ENCODE measurements around the gene NXNL1.

NXNL1 gene

DNA sequence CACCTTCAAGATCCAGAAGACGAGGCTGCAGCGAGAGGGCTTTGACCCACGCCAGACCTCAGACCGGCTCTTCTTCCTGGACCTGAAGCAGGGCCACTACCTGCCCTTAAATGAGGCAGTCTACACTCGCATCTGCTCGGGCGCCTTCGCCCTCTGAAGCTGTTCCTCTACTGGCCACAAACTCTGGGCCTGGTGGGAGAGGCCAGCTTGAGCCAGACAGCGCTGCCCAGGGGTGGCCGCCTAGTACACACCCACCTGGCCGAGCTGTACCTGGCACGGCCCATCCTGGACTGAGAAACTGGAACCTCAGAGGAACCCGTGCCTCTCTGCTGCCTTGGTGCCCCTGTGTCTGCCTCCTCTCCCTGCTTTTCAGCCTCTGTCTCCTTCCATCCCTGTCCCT is 43.7 kb upstream of the NXNL1 start:
- Histone ChIP-seq H2AK5ac (ENCODE audit: low read depth, low read length) (peak overlapping the region; percentile 46), H3K79me1 (ENCODE audit: low read depth, low read length) (peaks cover 11% of the 10 kb centered on the region), H2BK120ac (ENCODE audit: low read depth, low read length) (no peak overlapping the region), H3K36me3 (replicated peaks in 1 of 2; ENCODE audit: control insufficient read depth in 2 of 2, insufficient read depth in 2 of 2, low read length in 2 of 2) (peaks cover 9 to 10% of the 10 kb centered on the region in 2 donors), H2BK15ac (ENCODE audit: low read length) (no peak overlapping the region), H4K8ac (ENCODE audit: low read depth, low read length) (no peak overlapping the region), H3K4me1 (ENCODE audit: control insufficient read depth in 2 of 2, insufficient read depth in 1 of 2, low read depth in 1 of 2, low read length in 2 of 2) (peaks cover 0 to 10% of the 10 kb centered on the region in 2 donors), H3K9me3 (replicated peaks in 1 of 2; ENCODE audit: control insufficient read depth in 2 of 2, insufficient read depth in 1 of 2, low read depth in 1 of 2, low read length in 2 of 2) (peaks cover 0 to 2% of the 10 kb centered on the region in 2 donors), H4K91ac (ENCODE audit: low read depth, low read length, poor library complexity) (no peak overlapping the region), H3K27me3 (ENCODE audit: control insufficient read depth in 3 of 3, insufficient read depth in 3 of 3, low read depth in 1 of 3, low read length in 3 of 3) (no peaks in the 10 kb centered on the region), H3K14ac (ENCODE audit: low read length) (no peak overlapping the region), H3K9ac (ENCODE audit: low read depth, low read length, poor library complexity) (no peak overlapping the region), H3K4me3 (ENCODE audit: low read length in 2 of 2) (no peak overlapping the region), H3K23ac (ENCODE audit: low read depth, low read length, poor library complexity) (no peak overlapping the region), H3K18ac (ENCODE audit: low read length) (no peak overlapping the region), H3K27ac (replicated peaks; ENCODE audit: low read length) (no peak overlapping the region), H3K4ac (ENCODE audit: low read length) (no peak overlapping the region), H2BK5ac (ENCODE audit: low read length) (no peak overlapping the region), H3K4me2 (ENCODE audit: insufficient read depth, low read length, poor library complexity, severe bottlenecking) (no peak overlapping the region), H2AFZ (ENCODE audit: low read length) (no peak overlapping the region), H2BK12ac (ENCODE audit: low read length) (no peak overlapping the region)
- DNase-seq (ENCODE audit: low spot score), result no peak
- no CpG with 5 or more reads among the region's 13 CpGs for WGBS, 2 donors (ENCODE audit: extremely low coverage in 2 of 2, insufficient read length in 2 of 2, insufficient replicate concordance in 1 of 2)

DNA sequence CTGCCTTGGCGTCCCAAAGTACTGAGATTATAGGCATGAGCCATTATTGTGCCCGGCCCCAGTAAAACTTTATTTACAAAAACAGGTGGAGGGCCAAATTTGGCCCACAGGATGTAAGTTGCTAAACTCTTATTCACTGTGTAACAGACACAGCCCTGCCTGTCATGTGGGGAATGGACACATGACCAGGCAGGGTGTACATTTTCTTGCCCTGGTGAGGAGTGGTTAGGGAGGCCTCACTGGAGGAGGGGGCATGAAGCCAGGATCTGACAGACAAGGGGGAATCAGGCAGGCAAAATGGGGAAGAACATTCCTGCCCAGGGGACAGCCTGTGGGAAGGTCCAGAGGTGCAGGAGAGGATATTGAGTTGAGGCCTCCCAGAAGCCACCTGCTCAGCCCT is 43.3 kb upstream of the NXNL1 start:
- Histone ChIP-seq H3K23ac (ENCODE audit: low read depth, low read length, poor library complexity) (no peak overlapping the region), H3K36me3 (replicated peaks in 1 of 2; ENCODE audit: control insufficient read depth in 2 of 2, insufficient read depth in 2 of 2, low read length in 2 of 2) (peaks cover 9 to 10% of the 10 kb centered on the region in 2 donors), H3K4me1 (ENCODE audit: control insufficient read depth in 2 of 2, insufficient read depth in 1 of 2, low read depth in 1 of 2, low read length in 2 of 2) (peaks cover 0 to 11% of the 10 kb centered on the region in 2 donors), H2AFZ (ENCODE audit: low read length) (no peak overlapping the region), H2AK5ac (ENCODE audit: low read depth, low read length) (no peak overlapping the region), H3K4me2 (ENCODE audit: insufficient read depth, low read length, poor library complexity, severe bottlenecking) (no peak overlapping the region), H3K9ac (ENCODE audit: low read depth, low read length, poor library complexity) (no peak overlapping the region), H2BK12ac (ENCODE audit: low read length) (no peak overlapping the region), H4K91ac (ENCODE audit: low read depth, low read length, poor library complexity) (no peak overlapping the region), H2BK5ac (ENCODE audit: low read length) (no peak overlapping the region), H4K8ac (ENCODE audit: low read depth, low read length) (no peak overlapping the region), H3K27me3 (ENCODE audit: control insufficient read depth in 3 of 3, insufficient read depth in 3 of 3, low read depth in 1 of 3, low read length in 3 of 3) (no peaks in the 10 kb centered on the region), H3K27ac (replicated peaks; ENCODE audit: low read length) (no peak overlapping the region), H3K4me3 (ENCODE audit: low read length in 2 of 2) (no peak overlapping the region), H2BK120ac (ENCODE audit: low read depth, low read length) (no peak overlapping the region), H2BK15ac (ENCODE audit: low read length) (no peak overlapping the region), H3K4ac (ENCODE audit: low read length) (no peak overlapping the region), H3K14ac (ENCODE audit: low read length) (no peak overlapping the region), H3K18ac (ENCODE audit: low read length) (peak overlapping the region; percentile 66), H3K79me1 (ENCODE audit: low read depth, low read length) (peaks cover 11% of the 10 kb centered on the region), H3K9me3 (replicated peaks in 1 of 2; ENCODE audit: control insufficient read depth in 2 of 2, insufficient read depth in 1 of 2, low read depth in 1 of 2, low read length in 2 of 2) (peaks cover 0 to 2% of the 10 kb centered on the region in 2 donors)
- DNase-seq (ENCODE audit: low spot score), result no peak
- no CpG with 5 or more reads among the region's 2 CpGs for WGBS, 2 donors (ENCODE audit: extremely low coverage in 2 of 2, insufficient read length in 2 of 2, insufficient replicate concordance in 1 of 2)

DNA sequence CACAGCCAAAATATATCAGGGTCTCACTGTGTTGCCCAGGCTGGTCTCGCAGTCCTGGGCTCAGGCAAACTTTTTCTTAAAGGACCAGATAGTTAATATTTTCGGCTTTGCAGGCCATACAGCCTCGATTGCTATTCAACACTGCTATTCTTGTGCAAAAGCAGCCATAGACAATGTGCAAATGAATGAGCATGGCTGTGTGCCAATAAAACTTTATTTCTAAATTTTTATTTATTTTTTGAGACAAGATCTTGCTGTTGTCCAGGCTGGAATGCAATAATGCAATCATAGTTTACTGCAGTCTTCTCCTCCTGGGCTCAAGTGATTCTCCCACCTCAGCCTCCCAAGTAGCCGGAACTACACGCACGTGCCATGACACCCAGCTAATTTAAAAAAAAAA is 42.5 kb upstream of the NXNL1 start:
- DNase-seq (ENCODE audit: low spot score), result no peak
- Histone ChIP-seq H3K9me3 (replicated peaks in 1 of 2; ENCODE audit: control insufficient read depth in 2 of 2, insufficient read depth in 1 of 2, low read depth in 1 of 2, low read length in 2 of 2) (peaks cover 0 to 2% of the 10 kb centered on the region in 2 donors), H3K27ac (replicated peaks; ENCODE audit: low read length) (no peak overlapping the region), H3K4ac (ENCODE audit: low read length) (no peak overlapping the region), H3K4me1 (ENCODE audit: control insufficient read depth in 2 of 2, insufficient read depth in 1 of 2, low read depth in 1 of 2, low read length in 2 of 2) (peaks cover 2 to 13% of the 10 kb centered on the region in 2 donors), H4K91ac (ENCODE audit: low read depth, low read length, poor library complexity) (no peak overlapping the region), H2BK5ac (ENCODE audit: low read length) (no peak overlapping the region), H2BK12ac (ENCODE audit: low read length) (no peak overlapping the region), H3K14ac (ENCODE audit: low read length) (no peak overlapping the region), H2AK5ac (ENCODE audit: low read depth, low read length) (no peak overlapping the region), H3K4me2 (ENCODE audit: insufficient read depth, low read length, poor library complexity, severe bottlenecking) (no peak overlapping the region), H3K79me1 (ENCODE audit: low read depth, low read length) (peaks cover 11% of the 10 kb centered on the region), H3K27me3 (ENCODE audit: control insufficient read depth in 3 of 3, insufficient read depth in 3 of 3, low read depth in 1 of 3, low read length in 3 of 3) (no peaks in the 10 kb centered on the region), H3K18ac (ENCODE audit: low read length) (no peak overlapping the region), H4K8ac (ENCODE audit: low read depth, low read length) (no peak overlapping the region), H2BK15ac (ENCODE audit: low read length) (no peak overlapping the region), H3K23ac (ENCODE audit: low read depth, low read length, poor library complexity) (no peak overlapping the region), H3K9ac (ENCODE audit: low read depth, low read length, poor library complexity) (no peak overlapping the region), H2BK120ac (ENCODE audit: low read depth, low read length) (no peak overlapping the region), H2AFZ (ENCODE audit: low read length) (no peak overlapping the region), H3K4me3 (ENCODE audit: low read length in 2 of 2) (no peak overlapping the region), H3K36me3 (replicated peaks in 1 of 2; ENCODE audit: control insufficient read depth in 2 of 2, insufficient read depth in 2 of 2, low read length in 2 of 2) (peaks cover 9 to 10% of the 10 kb centered on the region in 2 donors)
- no CpG with 5 or more reads among the region's 6 CpGs for WGBS, 2 donors (ENCODE audit: extremely low coverage in 2 of 2, insufficient read length in 2 of 2, insufficient replicate concordance in 1 of 2)

DNA sequence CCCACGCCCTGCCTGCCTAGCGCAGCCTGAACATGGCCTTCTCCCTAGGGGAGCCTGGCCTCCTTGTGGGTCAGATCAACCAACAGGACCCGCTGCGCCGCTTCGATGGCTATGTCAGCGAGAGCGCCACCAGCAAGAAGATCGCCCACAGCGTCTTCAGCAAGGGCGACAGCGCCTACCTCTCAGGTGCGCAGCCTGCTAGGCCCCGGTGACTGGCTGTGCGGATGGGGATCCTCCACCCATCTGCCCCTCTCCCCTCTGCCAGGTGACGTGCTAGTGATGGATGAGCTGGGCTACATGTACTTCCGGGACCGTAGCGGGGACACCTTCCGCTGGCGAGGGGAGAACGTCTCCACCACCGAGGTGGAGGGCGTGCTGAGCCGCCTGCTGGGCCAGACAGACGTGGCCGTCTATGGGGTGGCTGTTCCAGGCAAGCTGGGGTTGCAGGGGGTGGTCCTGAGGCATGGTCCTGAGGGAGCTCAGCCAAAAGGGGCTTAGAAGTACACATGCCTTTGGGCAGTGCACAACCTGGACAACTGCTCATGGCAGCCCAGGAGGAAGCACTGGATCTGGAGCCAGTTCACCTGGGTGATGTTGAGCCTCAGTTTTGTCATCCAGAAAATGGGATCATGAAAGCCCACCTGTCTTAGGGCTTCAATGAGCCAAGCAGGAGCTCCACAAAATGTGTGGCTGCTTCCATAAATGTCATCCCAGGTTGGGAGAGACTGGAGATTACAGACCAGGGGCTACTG is 39.9 kb upstream of the NXNL1 start:
- Histone ChIP-seq H3K18ac (ENCODE audit: low read length) (peak overlapping the region; percentile 66), H4K8ac (ENCODE audit: low read depth, low read length) (peak overlapping the region; percentile 19), H3K4me3 (ENCODE audit: low read length in 2 of 2) (no peak overlapping the region), H3K4ac (ENCODE audit: low read length) (no peak overlapping the region), H3K23ac (ENCODE audit: low read depth, low read length, poor library complexity) (peak overlapping the region; percentile 75), H3K9ac (ENCODE audit: low read depth, low read length, poor library complexity) (no peak overlapping the region), H2AK5ac (ENCODE audit: low read depth, low read length) (peak overlapping the region; percentile 30), H3K9me3 (replicated peaks in 1 of 2; ENCODE audit: control insufficient read depth in 2 of 2, insufficient read depth in 1 of 2, low read depth in 1 of 2, low read length in 2 of 2) (no peaks in the 10 kb centered on the region), H3K4me2 (ENCODE audit: insufficient read depth, low read length, poor library complexity, severe bottlenecking) (no peak overlapping the region), H2BK120ac (ENCODE audit: low read depth, low read length) (no peak overlapping the region), H3K27ac (replicated peaks; ENCODE audit: low read length) (no peak overlapping the region), H3K79me1 (ENCODE audit: low read depth, low read length) (peaks cover 5% of the 10 kb centered on the region), H2BK5ac (ENCODE audit: low read length) (no peak overlapping the region), H2BK15ac (ENCODE audit: low read length) (no peak overlapping the region), H3K4me1 (ENCODE audit: control insufficient read depth in 2 of 2, insufficient read depth in 1 of 2, low read depth in 1 of 2, low read length in 2 of 2) (peaks cover 10 to 18% of the 10 kb centered on the region in 2 donors), H3K36me3 (replicated peaks in 1 of 2; ENCODE audit: control insufficient read depth in 2 of 2, insufficient read depth in 2 of 2, low read length in 2 of 2) (peaks cover 9% of the 10 kb centered on the region in 2 donors), H2AFZ (ENCODE audit: low read length) (no peak overlapping the region), H3K14ac (ENCODE audit: low read length) (no peak overlapping the region), H3K27me3 (ENCODE audit: control insufficient read depth in 3 of 3, insufficient read depth in 3 of 3, low read depth in 1 of 3, low read length in 3 of 3) (no peaks in the 10 kb centered on the region), H2BK12ac (ENCODE audit: low read length) (peak overlapping the region; percentile 73), H4K91ac (ENCODE audit: low read depth, low read length, poor library complexity) (no peak overlapping the region)
- DNase-seq (ENCODE audit: low spot score), result no peak
- WGBS, 2 donors (ENCODE audit: extremely low coverage in 2 of 2, insufficient read length in 2 of 2, insufficient replicate concordance in 1 of 2), result no CpG with 5 or more reads among the region's 27 CpGs

All from neuronal stem cell (in vitro differentiated cells).